Uterus (tissue), 2 donors: ENCODE measurements around the gene JPH4.

ENCODE experiments used
- CTCF ChIP-seq, 4 experiments: fragments of 200-600 bp in 2 of 4; fragments of 450-650 bp in 2 of 4; sonication (generic) in 2 of 4; IDR thresholded peaks; one replicate each; pipeline ENCODE4 v1.5.1; 2016 to 2019; ENCODE audit warnings: antibody characterized with exemption in 4 of 4, mild to moderate bottlenecking in 2 of 4, moderate library complexity in 1 of 4
- POLR2A ChIP-seq, 2 donors: fragments of 450-650 bp; IDR thresholded peaks; one replicate each; pipeline ENCODE4 v1.6.1; 2016; ENCODE audit warnings: antibody characterized with exemption in 2 of 2, mild to moderate bottlenecking in 1 of 2, moderate library complexity in 1 of 2

- TF ChIP-seq CTCF (IDR thresholded peaks at IDR 0.05) (no peak), POLR2A (IDR thresholded peaks at IDR 0.05) (no peak)
Measured at GRCh38 chr14:23571701-23572523, 6.7 kb downstream of the JPH4 start.
